ENCODE data around the gene AFF1.

Gene AFF1

DNA sequence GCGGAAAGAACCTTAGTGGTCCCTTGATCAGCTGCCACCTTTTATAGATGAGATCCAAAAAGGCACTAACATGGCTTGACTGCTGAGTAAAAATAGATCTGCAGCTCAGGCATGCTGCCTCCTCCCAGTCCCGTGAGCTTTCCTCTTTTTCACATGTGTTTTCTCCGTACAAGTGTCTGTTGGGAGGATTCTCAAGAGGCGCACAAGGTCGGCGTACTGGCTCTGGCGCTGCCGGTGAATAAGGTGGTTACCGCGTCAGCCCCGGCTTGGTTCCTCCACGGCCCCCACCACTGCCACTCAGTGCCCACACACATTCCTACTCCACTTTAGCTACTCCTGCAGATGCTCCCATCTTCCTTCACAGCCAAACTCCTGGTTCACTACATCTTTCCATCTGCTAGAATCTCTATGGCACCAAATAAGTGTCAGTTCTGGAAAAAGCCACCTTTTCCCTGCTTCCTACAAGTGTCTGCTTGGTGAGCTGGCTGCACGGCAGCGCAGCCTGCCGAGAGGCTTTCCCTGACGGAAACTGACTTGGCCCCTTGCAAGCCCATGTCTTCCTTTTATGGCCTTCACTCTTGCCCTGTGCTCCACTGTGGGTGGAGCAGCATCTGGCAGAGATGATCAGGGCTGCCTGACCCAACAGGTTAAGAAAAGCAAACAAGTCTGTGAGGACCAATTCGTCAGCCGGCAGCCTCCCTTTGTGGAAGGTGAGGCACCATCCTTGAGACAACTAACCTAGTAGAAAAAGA lies 185.8 kb downstream of the AFF1 start:
- Histone ChIP-seq H3K4me3 (ENCODE audit: low read depth, low read length) (no peak overlapping the region), H3K9me3 (ENCODE audit: control insufficient read depth, insufficient read depth, low read length) (no peaks in the 10 kb centered on the region), H3K4me1 (ENCODE audit: control insufficient read depth, insufficient read depth, low read length) (peaks cover 10% of the 10 kb centered on the region; the same call in 1 of the 2 replicates), H3K9ac (ENCODE audit: low read depth, low read length) (no peak overlapping the region), H3K27me3 (ENCODE audit: control insufficient read depth, insufficient read depth, low read length) (no peaks in the 10 kb centered on the region), H3K36me3 (ENCODE audit: control insufficient read depth, insufficient read depth, low read length) (peaks cover 69% of the 10 kb centered on the region), H3K27ac (ENCODE audit: low read depth, low read length) (no peak overlapping the region)

DNA sequence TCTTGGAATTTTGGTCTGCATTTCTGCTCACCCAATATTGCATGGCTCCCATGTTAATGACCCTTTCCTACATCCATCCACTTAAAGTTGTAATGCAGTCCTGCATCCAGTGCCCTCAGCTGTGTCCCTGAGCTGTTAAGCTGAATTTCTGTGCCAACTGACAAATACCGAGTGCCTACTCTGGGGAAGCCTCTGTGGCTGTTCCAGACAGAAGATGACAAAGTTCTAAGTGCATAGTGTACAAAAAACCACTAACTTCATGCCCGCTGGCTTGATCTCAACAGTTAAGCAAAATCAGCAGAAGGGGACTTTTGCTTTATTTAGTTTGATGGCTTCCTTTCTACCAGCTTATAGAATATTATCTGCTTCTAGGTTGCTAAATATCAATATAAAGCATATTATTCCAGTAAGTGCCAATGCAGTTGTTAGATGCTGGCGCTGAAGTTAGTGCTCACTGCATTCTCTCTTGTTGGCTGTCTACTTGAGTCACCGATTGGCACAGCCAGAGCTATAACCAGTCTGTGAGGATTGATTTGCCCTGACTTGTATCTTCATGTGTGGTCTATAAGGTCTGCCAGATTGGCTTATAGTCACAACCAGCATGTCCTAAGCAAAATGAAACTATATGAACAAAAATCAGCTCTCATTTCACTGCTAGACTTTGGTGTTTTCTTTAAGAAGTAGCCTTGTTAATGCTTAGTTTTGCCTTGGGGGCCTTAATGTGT lies 186.7 kb downstream of the AFF1 start:
- Histone ChIP-seq H3K36me3 (ENCODE audit: control insufficient read depth, insufficient read depth, low read length) (peaks cover 69% of the 10 kb centered on the region), H3K27me3 (ENCODE audit: control insufficient read depth, insufficient read depth, low read length) (no peaks in the 10 kb centered on the region), H3K27ac (ENCODE audit: low read depth, low read length) (no peak overlapping the region), H3K9me3 (ENCODE audit: control insufficient read depth, insufficient read depth, low read length) (no peaks in the 10 kb centered on the region), H3K4me3 (ENCODE audit: low read depth, low read length) (no peak overlapping the region), H3K4me1 (ENCODE audit: control insufficient read depth, insufficient read depth, low read length) (peaks cover 10% of the 10 kb centered on the region; the same call in 1 of the 2 replicates), H3K9ac (ENCODE audit: low read depth, low read length) (no peak overlapping the region)

- Histone ChIP-seq H3K27ac (ENCODE audit: low read depth, low read length) (no peak overlapping the region), H3K9ac (ENCODE audit: low read depth, low read length) (no peak overlapping the region), H3K27me3 (ENCODE audit: control insufficient read depth, insufficient read depth, low read length) (no peaks in the 10 kb centered on the region), H3K4me3 (ENCODE audit: low read depth, low read length) (no peak overlapping the region), H3K9me3 (ENCODE audit: control insufficient read depth, insufficient read depth, low read length) (no peaks in the 10 kb centered on the region), H3K4me1 (ENCODE audit: control insufficient read depth, insufficient read depth, low read length) (peaks cover 3% of the 10 kb centered on the region; the same call in 1 of the 2 replicates), H3K36me3 (ENCODE audit: control insufficient read depth, insufficient read depth, low read length) (peaks cover 67% of the 10 kb centered on the region)
Measured at GRCh38 chr4:87122252-87122651, 187.4 kb downstream of the AFF1 start.

GRCh38 chr4:87126056-87126455 lies 191.2 kb downstream of the AFF1 start:
- Histone ChIP-seq H3K27ac (ENCODE audit: low read depth, low read length) (no peak overlapping the region), H3K9ac (ENCODE audit: low read depth, low read length) (no peak overlapping the region), H3K4me3 (ENCODE audit: low read depth, low read length) (no peak overlapping the region), H3K4me1 (ENCODE audit: control insufficient read depth, insufficient read depth, low read length) (no peaks in the 10 kb centered on the region), H3K9me3 (ENCODE audit: control insufficient read depth, insufficient read depth, low read length) (no peaks in the 10 kb centered on the region), H3K27me3 (ENCODE audit: control insufficient read depth, insufficient read depth, low read length) (no peaks in the 10 kb centered on the region), H3K36me3 (ENCODE audit: control insufficient read depth, insufficient read depth, low read length) (peaks cover 76% of the 10 kb centered on the region)

GRCh38 chr4:87128006-87128705 lies 193.3 kb downstream of the AFF1 start:
- H3K9ac ChIP-seq (ENCODE audit: low read depth, low read length) = no peak overlapping the region
- peaks cover 87% of the 10 kb centered on the region for H3K36me3 ChIP-seq (ENCODE audit: control insufficient read depth, insufficient read depth, low read length)
- no peak overlapping the region for H3K4me3 ChIP-seq (ENCODE audit: low read depth, low read length)
- no peak overlapping the region for H3K27ac ChIP-seq (ENCODE audit: low read depth, low read length)
- no peaks in the 10 kb centered on the region for H3K9me3 ChIP-seq (ENCODE audit: control insufficient read depth, insufficient read depth, low read length)
- H3K4me1 ChIP-seq (ENCODE audit: control insufficient read depth, insufficient read depth, low read length) = no peaks in the 10 kb centered on the region
- no peaks in the 10 kb centered on the region for H3K27me3 ChIP-seq (ENCODE audit: control insufficient read depth, insufficient read depth, low read length)

DNA sequence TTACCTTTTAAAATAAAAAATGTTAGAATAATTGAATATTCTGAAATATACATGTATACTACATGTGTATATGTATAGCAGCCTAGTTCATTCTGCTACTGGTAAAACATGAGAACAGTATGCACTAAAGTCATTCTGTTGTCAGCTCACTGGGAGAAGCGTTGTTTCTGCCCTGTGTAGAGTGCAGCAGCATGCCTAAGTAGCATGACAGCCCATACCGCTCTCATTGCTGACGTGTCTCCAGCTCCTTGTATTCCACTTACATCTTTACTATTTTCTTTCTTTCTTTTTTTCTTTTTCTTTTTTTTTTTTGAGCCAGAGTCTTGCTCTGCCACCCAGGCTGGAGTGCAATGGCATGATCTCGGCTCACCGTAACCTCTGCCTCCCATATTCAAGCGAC lies 194.9 kb downstream of the AFF1 start:
- Histone ChIP-seq H3K27ac (ENCODE audit: low read depth, low read length) (no peak overlapping the region), H3K36me3 (ENCODE audit: control insufficient read depth, insufficient read depth, low read length) (peaks cover 97% of the 10 kb centered on the region), H3K27me3 (ENCODE audit: control insufficient read depth, insufficient read depth, low read length) (no peaks in the 10 kb centered on the region), H3K9me3 (ENCODE audit: control insufficient read depth, insufficient read depth, low read length) (no peaks in the 10 kb centered on the region), H3K4me3 (ENCODE audit: low read depth, low read length) (no peak overlapping the region), H3K9ac (ENCODE audit: low read depth, low read length) (no peak overlapping the region), H3K4me1 (ENCODE audit: control insufficient read depth, insufficient read depth, low read length) (no peaks in the 10 kb centered on the region)

DNA sequence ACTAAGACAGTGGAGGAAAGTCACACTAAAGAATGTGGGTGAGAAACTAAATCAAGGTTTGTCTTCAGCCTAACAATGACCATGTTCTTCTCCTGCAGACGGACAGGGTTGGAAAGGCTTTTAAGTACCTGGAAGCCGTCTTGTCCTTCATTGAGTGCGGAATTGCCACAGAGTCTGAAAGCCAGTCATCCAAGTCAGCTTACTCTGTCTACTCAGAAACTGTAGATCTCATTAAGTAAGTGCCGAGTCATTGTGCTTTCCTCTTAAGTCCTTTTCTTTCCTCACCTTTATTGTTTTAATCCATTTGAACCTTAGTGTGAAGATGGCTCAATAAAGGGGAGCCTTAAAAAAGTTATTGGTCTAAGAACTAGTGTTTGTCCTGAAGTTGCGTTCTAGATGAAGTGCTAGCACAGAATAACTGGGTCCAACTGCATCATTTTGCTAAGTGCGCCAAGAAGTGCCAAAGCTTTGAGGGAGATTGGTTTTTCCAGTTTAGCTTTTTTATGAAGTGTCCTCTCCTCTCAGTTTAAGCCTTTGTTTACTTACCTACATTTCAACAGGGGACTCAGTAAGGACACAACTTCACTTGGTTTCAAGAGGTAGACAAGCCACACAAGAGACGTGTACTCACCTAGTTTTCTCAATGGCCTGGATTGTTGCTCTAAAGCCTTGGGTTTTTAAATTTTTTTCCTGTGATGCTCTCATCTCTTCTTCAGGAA lies 196.3 kb downstream of the AFF1 start:
- Histone ChIP-seq H3K36me3 (ENCODE audit: control insufficient read depth, insufficient read depth, low read length) (peaks cover 96% of the 10 kb centered on the region), H3K27me3 (ENCODE audit: control insufficient read depth, insufficient read depth, low read length) (no peaks in the 10 kb centered on the region), H3K27ac (ENCODE audit: low read depth, low read length) (no peak overlapping the region)

DNA sequence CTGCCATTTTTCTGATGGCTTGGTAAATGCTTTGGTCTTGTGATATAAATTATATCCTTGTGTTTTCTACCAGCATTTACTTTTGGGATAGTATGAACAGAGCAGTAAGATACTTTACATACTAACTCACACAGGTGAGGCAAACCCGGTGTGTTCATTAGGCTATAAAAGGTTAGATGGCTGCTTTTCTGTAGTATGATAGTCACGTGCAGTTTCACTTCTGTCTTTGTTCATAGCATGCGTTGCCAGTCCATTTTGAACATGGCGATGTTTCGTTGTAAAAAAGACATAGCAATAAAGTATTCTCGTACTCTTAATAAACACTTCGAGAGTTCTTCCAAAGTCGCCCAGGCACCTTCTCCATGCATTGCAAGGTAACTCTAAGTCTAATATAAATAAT lies 197.2 kb downstream of the AFF1 start:
- Histone ChIP-seq H3K36me3 (ENCODE audit: control insufficient read depth, insufficient read depth, low read length) (peaks cover 96% of the 10 kb centered on the region), H3K4me3 (ENCODE audit: low read depth, low read length) (no peak overlapping the region)

More for the DNA sequence above, 196.3 kb downstream of the AFF1 start:
- Histone ChIP-seq H3K9me3 (ENCODE audit: control insufficient read depth, insufficient read depth, low read length) (no peaks in the 10 kb centered on the region), H3K9ac (ENCODE audit: low read depth, low read length) (no peak overlapping the region), H3K4me1 (ENCODE audit: control insufficient read depth, insufficient read depth, low read length) (no peaks in the 10 kb centered on the region), H3K4me3 (ENCODE audit: low read depth, low read length) (no peak overlapping the region)

DNA sequence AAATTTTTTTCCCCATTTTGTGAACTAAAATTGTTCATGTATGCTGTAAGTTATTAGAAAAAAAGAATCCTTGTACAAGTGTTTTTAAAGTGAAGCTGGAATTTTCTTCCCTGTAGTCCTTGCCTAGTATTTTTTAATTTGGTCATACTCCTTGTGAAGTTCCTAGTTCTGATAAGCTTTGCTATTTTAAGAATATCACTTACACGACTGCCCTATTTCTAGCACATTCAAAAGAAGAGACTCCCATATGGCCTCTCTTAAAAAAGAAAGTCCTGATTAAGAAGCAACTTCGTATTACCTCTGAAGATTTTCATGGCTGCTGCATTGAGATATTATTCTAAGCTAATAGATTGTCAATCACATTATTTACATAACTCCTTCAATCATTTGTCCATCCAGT lies 198.4 kb downstream of the AFF1 start:
- Histone ChIP-seq H3K9ac (ENCODE audit: low read depth, low read length) (no peak overlapping the region), H3K36me3 (ENCODE audit: control insufficient read depth, insufficient read depth, low read length) (peaks cover 97% of the 10 kb centered on the region)

More for the DNA sequence above, 197.2 kb downstream of the AFF1 start:
- H3K4me1 ChIP-seq (ENCODE audit: control insufficient read depth, insufficient read depth, low read length) = no peaks in the 10 kb centered on the region
- no peaks in the 10 kb centered on the region for H3K9me3 ChIP-seq (ENCODE audit: control insufficient read depth, insufficient read depth, low read length)
- H3K27me3 ChIP-seq (ENCODE audit: control insufficient read depth, insufficient read depth, low read length) = no peaks in the 10 kb centered on the region
- no peak overlapping the region for H3K9ac ChIP-seq (ENCODE audit: low read depth, low read length)
- no peak overlapping the region for H3K27ac ChIP-seq (ENCODE audit: low read depth, low read length)

GRCh38 chr4:87134122-87134521 lies 199.3 kb downstream of the AFF1 start:
- Histone ChIP-seq H3K4me1 (ENCODE audit: control insufficient read depth, insufficient read depth, low read length) (no peaks in the 10 kb centered on the region), H3K4me3 (ENCODE audit: low read depth, low read length) (no peak overlapping the region), H3K9ac (ENCODE audit: low read depth, low read length) (no peak overlapping the region), H3K36me3 (ENCODE audit: control insufficient read depth, insufficient read depth, low read length) (peaks cover 93% of the 10 kb centered on the region), H3K27ac (ENCODE audit: low read depth, low read length) (no peak overlapping the region), H3K27me3 (ENCODE audit: control insufficient read depth, insufficient read depth, low read length) (no peaks in the 10 kb centered on the region), H3K9me3 (ENCODE audit: control insufficient read depth, insufficient read depth, low read length) (no peaks in the 10 kb centered on the region)

More for the DNA sequence above, 198.4 kb downstream of the AFF1 start:
- no peaks in the 10 kb centered on the region for H3K9me3 ChIP-seq (ENCODE audit: control insufficient read depth, insufficient read depth, low read length)
- H3K27me3 ChIP-seq (ENCODE audit: control insufficient read depth, insufficient read depth, low read length) = no peaks in the 10 kb centered on the region
- H3K27ac ChIP-seq (ENCODE audit: low read depth, low read length) = no peak overlapping the region
- no peak overlapping the region for H3K4me3 ChIP-seq (ENCODE audit: low read depth, low read length)
- H3K4me1 ChIP-seq (ENCODE audit: control insufficient read depth, insufficient read depth, low read length) = no peaks in the 10 kb centered on the region

Measured in HUES48 (cell line).